ENCODE results near the gene NIT2.

Gene NIT2

GRCh38 chr3:100402891-100403290, 68.3 kb downstream of the NIT2 start:
- Histone ChIP-seq H3K27me3 (replicated peaks; ENCODE audit: control insufficient read depth, insufficient read depth, low read length) (no peaks in the 10 kb centered on the region), H3K36me3 (ENCODE audit: control insufficient read depth, insufficient read depth, low read length) (no peaks in the 10 kb centered on the region), H3K4me3 (replicated peaks; ENCODE audit: low read depth, low read length) (peak overlapping the region; percentile 81)
- DNase-seq (ENCODE audit: extremely low read depth, insufficient read length) = no peak
- no peak for TF ChIP-seq CTCF (IDR thresholded peaks at IDR 0.05; ENCODE audit: insufficient read depth, low read length, poor library complexity, severe bottlenecking)

GRCh38 chr3:100403362-100404249, 69.0 kb downstream of the NIT2 start:
- TF ChIP-seq CTCF (IDR thresholded peaks at IDR 0.05; ENCODE audit: insufficient read depth, low read length, poor library complexity, severe bottlenecking) = peak; percentile 18
- Histone ChIP-seq H3K27me3 (replicated peaks; ENCODE audit: control insufficient read depth, insufficient read depth, low read length) (no peaks in the 10 kb centered on the region), H3K4me3 (replicated peaks; ENCODE audit: low read depth, low read length) (peak overlapping the region; percentile 81), H3K36me3 (ENCODE audit: control insufficient read depth, insufficient read depth, low read length) (no peaks in the 10 kb centered on the region)
- DNase-seq (ENCODE audit: extremely low read depth, insufficient read length) = no peak

GRCh38 chr3:100404250-100404548, 69.6 kb downstream of the NIT2 start:
- DNase-seq (ENCODE audit: extremely low read depth, insufficient read length) = no peak
- H3K4me3 ChIP-seq (replicated peaks; ENCODE audit: low read depth, low read length) = no peak overlapping the region
- TF ChIP-seq CTCF (IDR thresholded peaks at IDR 0.05; ENCODE audit: insufficient read depth, low read length, poor library complexity, severe bottlenecking) = no peak
- no peaks in the 10 kb centered on the region for H3K36me3 ChIP-seq (ENCODE audit: control insufficient read depth, insufficient read depth, low read length)
- no peaks in the 10 kb centered on the region for H3K27me3 ChIP-seq (replicated peaks; ENCODE audit: control insufficient read depth, insufficient read depth, low read length)

GRCh38 chr3:100407164-100407563, 72.6 kb downstream of the NIT2 start:
- DNase-seq (ENCODE audit: extremely low read depth, insufficient read length) = no peak
- no peaks in the 10 kb centered on the region for H3K27me3 ChIP-seq (replicated peaks; ENCODE audit: control insufficient read depth, insufficient read depth, low read length)
- H3K4me3 ChIP-seq (replicated peaks; ENCODE audit: low read depth, low read length) = no peak overlapping the region
- no peaks in the 10 kb centered on the region for H3K36me3 ChIP-seq (ENCODE audit: control insufficient read depth, insufficient read depth, low read length)
- no peak for TF ChIP-seq CTCF (IDR thresholded peaks at IDR 0.05; ENCODE audit: insufficient read depth, low read length, poor library complexity, severe bottlenecking)

- Histone ChIP-seq H3K36me3 (ENCODE audit: control insufficient read depth, insufficient read depth, low read length) (no peaks in the 10 kb centered on the region), H3K4me3 (replicated peaks; ENCODE audit: low read depth, low read length) (no peak overlapping the region), H3K27me3 (replicated peaks; ENCODE audit: control insufficient read depth, insufficient read depth, low read length) (no peaks in the 10 kb centered on the region)
- TF ChIP-seq CTCF (IDR thresholded peaks at IDR 0.05; ENCODE audit: insufficient read depth, low read length, poor library complexity, severe bottlenecking) = no peak
- DNase-seq (ENCODE audit: extremely low read depth, insufficient read length) = no peak
Observed at GRCh38 chr3:100407977-100408532, 73.5 kb downstream of the NIT2 start.

Data from GM06990 (cell line).